Stimulated activated CD8-positive, alpha-beta memory T cell treated with anti-CD3 and anti-CD28 coated beads, Interleukin-4, amount 100 ng/mL, for 24 hours (primary cell): ENCODE data around the gene TMEM59.
A peak's percentile ranks its signal among the peaks of the same experiment; 100 is the strongest.
"Not testable (repeated sequence)": the region's sequence is repeated elsewhere in the genome, so short reads cannot be mapped to it uniquely, and the experiment has no call there.

Experiments
- DNase-seq: peaks from one replicate; pipeline ENCODE4 v3.0.0-alpha.2; 2020; ENCODE audit warnings: low read depth

TMEM59 gene

GRCh38 chr1:54052431-54052933, 522 bp downstream of the TMEM59 start:
- peak; percentile 4 for DNase-seq

- DNase-seq = no peak
Observed at GRCh38 chr1:54051933-54052430, 1.0 kb downstream of the TMEM59 start.

DNA sequence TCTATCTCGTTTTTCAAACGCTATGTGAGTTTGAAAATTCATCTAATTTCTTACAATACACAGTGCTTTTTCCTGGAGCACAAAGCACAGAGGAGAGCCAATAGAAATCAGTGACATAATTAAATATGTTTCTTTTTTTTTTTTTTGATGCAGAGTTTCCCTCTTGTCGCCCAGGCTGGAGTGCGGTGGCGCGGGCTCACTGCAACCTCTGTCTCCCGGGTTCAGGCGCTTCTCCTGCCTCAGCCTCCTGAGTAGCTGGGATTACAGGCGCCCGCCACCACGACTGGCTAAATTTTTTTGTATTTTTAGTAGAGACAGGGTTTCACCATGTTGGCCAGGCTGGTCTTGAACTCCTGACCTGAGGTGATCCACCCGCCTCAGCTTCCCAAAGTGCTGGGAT, 2.6 kb downstream of the TMEM59 start:
- not testable (repeated sequence) for DNase-seq

DNA sequence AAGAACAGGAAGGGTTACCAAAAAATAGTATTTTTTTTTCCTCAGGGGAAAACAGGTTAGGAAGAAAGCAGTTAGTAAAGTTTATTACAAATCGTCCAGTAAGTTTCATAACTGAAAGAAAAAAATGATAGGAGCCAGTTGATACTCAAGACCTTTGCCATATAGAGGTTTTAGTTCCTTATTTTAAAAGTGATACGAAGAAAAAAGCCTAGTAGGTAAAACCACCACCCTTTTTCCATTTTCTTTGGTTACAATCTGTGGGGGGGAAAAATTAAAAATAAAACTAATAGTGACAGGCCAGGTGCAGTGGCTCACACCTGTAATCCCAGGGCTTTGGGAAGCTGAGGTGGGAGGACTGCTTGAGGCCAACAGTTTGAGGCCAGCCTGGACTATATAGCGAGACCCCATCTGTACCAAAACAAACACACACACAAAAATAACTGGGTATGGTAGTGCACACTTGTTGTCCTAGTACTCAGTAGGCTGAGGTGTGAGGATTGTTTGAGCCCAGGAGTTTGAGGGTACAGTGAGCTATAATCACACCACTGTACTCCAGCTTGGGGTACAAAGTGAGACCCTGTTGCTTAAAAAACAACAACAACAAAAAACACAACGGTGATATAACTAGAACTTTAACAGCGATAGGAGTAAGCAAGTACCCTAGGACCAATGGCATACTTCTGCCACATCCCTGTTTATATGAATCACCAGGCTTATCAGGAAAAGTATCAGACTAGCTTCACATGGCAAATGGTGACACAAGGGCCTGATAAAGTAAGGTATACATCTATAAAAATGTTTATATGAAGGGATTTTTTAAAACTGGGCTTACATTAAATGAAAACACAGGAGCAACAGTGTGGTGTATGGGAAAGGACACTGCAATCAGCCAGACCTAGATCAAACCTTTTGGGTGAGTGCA, 5.4 kb downstream of the TMEM59 start:
- DNase-seq = no peak

DNA sequence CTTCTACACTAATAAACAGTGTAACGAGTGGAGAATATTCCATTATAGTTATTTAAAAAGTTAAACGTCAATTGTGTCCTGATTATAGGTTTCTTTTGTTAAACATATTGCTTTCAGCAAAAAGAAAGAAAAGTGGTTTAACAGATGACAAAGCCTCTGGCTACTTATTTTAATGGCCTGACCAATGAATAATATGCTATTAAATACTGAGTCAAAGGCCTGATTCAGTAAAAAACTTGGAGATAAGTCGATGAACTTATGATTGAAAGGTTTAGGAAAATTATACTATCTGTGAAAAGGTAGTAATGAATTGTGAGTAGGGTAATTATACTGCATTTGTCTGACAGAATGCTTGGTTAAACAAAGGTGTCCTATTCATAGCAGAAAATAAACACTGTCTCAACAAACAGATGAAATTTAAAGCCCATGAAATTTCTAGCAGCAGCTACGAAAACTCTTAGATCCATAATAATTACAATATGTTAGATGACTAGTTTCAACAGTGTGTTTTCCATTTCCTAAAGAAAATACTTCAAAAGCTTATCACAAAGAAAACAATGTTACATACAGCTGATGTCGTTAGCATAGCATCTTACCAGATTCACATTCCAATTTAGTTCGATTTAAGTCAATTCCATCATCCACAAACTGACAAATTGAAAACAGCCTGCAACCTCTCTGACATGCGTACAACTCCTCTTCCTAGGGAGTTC, 6.2 kb downstream of the TMEM59 start:
- DNase-seq = no peak

DNA sequence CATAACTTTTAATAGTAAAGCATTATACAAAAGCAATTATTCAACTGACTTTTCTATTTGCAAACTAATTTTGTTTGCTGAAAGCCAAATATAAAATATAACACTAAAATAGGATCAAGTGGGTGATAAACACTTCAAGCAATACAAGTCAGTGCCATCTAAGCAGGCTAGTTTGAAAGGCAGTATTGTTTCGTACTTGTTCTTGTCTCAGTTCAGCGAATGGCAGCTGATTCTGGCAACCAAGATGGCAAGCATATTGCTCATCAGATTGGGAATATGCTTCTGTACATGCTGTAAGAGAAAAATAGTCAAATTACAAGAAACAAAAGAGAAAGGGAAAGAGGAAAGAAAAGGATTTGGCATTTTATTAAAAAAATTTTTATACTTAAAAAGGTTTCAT, 7.5 kb downstream of the TMEM59 start:
- no peak for DNase-seq

DNA sequence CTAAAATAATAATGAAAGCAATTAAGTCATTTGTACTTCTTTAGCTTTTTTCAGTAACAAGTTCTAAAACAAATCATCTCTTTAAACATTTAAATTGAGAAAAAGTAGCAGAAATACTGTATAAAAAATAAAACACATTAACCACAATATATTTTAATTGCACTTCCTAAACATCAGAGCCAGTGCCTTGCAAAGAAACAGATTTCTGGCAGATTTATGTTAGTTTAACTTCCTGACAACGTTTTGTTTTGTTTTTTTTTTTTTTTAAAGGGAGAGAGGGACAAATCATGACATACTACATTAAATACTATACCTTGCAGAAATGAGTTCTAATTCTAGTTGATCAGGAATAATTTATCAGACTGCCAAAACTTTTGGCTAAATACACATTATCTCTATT, 11.2 kb downstream of the TMEM59 start:
- no peak for DNase-seq

DNA sequence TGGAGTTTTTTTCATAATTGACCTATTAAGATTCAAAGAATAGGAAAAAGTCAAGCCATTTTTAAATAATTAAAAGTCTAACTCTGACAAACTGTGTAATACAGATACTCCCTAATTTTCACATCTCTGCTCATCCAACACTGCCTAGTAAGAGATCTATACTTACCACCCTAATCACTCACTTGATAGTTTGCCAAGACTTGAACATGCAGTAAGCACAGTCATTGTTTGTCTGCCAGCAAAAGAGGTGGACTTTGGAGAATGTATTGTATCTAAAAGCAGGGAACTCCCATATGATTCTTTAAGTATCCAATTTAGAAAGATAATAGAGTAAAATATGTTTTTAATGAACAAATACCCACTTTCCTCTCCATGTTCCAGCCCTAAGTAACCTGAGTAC, 15.5 kb downstream of the TMEM59 start:
- no peak for DNase-seq

DNA sequence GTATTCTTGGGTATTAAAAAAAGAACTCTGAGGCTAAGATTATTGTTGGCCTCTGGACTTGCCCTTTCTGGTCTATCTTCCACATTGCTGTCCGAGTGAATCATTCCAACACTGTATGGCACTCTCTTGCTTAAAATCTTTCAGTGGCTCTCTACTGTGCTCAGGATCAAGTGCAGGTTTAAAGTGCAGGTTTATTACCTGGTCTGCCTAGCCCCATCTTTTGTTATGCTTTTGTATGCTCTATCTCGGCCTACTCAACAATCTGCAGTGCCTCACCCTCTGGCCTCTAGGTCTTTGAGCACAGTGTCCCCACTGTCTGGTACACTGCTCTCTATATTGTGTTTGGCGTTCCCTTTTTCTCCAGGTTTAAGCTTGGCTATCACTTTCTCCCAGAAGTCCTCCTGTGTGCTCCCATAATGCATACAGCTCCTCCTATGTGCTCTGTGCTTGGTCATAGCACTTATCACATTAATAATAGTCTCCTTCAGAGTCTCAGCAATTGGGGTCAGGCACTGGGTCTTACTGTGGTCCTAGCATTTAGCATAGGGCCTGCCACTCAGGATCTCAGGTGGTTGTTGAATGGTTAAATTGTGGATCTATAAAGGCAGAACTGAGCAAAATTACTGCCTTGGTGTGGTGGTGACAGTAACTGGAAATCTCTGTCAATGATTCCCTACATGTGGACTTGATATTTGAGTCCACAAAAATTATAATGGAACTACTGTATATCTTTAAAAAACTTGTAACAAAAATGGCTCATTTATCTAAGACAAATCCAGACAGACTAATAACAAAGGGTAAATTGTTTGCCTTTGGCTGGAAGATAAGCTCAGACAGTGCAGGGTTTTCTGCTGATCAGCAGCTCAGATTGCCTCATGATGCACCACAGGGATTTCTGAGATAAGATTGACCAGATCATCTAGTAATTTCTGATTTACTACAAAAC, 24.4 kb downstream of the TMEM59 start:
- DNase-seq = no peak

DNA sequence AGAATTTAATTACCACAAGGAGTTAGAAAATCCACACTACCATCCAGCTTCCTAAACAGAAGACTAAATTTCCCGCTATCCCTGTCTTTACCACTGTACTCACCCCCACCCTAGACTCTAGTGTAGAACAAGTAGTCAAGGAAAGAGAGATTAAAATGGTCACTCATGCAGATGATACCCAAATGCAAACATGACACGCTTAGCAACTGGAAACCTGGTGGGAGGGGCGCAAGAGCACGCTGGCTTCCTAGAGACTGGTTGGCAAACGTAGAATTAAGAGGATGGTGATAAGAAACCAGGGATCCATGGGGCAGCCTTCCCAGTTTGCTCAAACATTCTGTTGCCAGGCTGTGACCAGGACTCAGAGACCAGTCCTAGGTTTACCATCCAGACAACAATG, 25.2 kb downstream of the TMEM59 start:
- no peak for DNase-seq

DNA sequence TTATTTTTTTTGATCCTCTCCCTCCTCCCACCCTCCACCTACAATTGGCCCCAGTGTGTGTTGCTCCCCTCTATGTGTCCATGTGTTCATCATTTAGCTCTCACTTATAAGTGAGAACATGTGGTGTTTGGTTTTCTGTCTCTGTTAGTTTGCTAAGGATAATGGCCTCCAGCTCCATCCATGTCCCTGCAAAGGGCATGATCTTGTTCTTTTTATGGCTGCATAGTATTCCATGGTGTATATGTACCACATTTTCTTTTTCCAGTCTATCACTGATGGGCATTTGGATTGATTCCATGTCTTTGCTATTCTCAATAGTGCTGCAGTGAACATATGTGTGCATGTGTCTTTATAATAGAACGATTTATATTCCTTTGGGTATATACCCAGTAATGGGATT, 28.2 kb downstream of the TMEM59 start:
- not testable (repeated sequence) for DNase-seq

- DNase-seq = no peak
Observed at GRCh38 chr1:54024358-54024757, 28.6 kb downstream of the TMEM59 start.

GRCh38 chr1:54019562-54020176, 33.3 kb downstream of the TMEM59 start:
- DNase-seq = not testable (repeated sequence)

GRCh38 chr1:54018635-54019034, 34.4 kb downstream of the TMEM59 start:
- no peak for DNase-seq

DNA sequence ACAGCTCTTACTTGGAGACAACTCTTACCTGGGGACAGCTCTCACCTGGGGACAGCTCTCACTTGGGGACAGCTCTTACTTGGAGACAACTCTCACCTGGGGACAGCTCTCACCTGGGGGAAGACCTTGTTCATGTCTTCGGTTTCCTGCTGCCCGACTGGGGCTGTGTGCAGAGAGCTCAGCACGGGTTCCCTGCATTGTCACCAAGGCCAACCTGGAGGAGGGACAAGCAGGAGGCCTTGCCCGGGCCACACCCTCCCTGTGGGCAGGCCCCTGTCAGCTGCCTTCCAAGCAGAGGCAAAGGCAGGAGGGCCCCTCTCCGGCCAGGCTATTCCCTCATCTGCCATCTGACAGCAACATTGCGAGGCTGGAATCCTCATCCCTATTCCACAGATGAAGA, 35.0 kb downstream of the TMEM59 start, which contains the start of gene LDLRAD1:
TSS of gene LDLRAD1 (minus strand) at position 208 of the 400 bp plus-strand sequence. CDS start at position 134, 74 bp downstream.
- DNase-seq = no peak

DNA sequence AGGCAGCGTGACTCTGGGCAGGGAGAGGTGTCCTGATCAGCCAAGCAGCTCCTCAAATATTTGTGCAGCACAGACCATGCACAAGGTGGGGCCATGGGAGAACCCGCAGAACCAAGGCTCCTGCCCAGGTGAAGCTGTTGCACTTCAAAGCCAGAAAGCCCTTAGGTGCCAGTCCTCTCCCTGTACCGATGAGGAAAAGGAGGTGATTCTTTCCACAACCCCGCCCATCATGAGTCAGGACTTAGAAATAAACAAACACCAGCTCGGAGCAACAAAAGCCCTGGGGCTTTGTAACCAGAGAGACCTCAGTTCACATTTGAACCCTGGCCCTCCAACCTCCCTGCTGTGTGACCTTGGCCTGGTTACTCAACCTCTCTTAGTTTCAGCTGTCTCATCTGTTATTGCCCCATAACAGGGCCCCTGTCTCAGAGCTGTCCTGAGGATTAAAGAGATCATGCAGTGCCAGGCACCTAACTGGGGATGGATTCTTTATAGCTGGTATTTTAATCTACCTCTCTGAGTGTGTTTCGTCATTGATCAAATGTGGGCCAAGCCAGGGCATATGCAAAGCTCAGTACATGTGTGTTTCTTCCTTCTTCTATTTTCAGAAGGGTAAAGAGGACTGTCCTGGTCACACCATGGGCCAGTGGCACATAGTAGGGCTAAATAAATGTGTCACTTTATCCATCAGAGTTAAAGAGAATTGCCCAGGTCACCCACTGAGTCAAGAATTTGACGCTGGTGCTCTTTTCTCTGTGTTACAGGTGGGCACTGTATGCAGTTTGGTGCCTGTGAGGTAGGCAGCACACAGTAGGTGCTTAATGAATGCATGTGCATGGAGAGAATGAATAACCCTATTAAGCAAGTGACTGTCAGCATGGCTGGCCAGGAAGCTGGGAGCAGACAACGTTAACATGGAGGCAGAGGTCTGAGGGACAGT, 36.4 kb downstream of the TMEM59 start:
- no peak for DNase-seq

- DNase-seq = no peak
Observed at GRCh38 chr1:54014009-54014629, 38.9 kb downstream of the TMEM59 start.

- DNase-seq = no peak
Observed at GRCh38 chr1:54013393-54014008, 39.5 kb downstream of the TMEM59 start.

DNA sequence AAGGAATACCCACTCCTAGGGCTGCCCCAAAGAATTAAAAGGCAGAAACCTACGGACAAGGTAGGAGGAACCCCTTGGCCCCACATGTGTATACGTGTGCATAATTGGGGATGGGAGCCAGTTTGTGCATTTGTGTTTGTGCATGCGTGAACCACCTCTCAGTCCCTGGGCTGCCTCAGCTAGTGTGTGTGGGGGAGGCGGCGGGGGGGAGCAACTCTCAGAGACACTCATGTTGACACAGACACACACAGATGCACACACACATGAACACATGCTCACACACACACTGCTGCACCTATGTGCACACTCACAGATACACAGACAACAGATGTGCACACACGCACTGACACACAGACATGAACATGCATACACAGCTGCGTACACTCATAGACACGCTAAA, 40.1 kb downstream of the TMEM59 start:
- DNase-seq = no peak
